Lower leg skin (tissue), 3 donors: Measurements from ENCODE around the gene CYP11A1.

ENCODE experiments used
- POLR2A ChIP-seq, 2 donors: fragments of 450-650 bp; IDR thresholded peaks; one replicate each; pipeline ENCODE4 v1.6.1; 2016 to 2017; ENCODE audit warnings: antibody characterized with exemption in 2 of 2, mild to moderate bottlenecking in 1 of 2, moderate library complexity in 1 of 2
- TF ChIP-seq, protein P1 (sequence below), 3 donors: fragments of 450-650 bp; IDR thresholded peaks; one replicate each; pipeline ENCODE4 v1.5.1; 2016; ENCODE audit warnings: antibody characterized with exemption in 3 of 3, mild to moderate bottlenecking in 3 of 3, moderate library complexity in 2 of 3

DNA sequence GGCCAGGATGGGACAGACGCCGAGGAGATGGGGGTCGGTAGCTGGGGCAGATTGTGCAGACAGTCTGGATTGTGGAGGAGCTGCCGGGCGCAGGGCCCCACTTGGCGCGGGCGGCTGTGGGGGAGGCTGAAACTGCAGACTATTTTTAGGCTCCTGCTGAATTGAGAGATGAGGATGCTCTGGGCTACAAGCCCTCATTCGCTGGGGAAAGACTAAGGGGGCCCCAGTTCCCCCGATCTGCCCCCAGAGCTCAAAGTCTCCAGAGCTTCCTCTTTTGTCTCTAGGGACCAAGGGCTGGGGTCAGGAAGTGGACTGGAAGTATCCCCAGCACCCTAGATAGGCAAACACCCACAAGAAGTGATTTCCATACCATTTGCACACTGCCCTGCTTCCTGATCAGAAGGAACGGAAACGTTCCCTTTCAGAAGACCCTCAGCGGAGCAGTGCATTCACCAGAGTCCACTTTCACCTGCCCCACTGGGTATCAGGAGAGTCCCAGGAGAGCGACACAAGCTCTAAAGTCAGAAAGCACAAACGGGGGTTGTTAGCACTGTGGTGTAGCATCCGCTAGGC lies 36.6 kb upstream of the CYP11A1 start:
- TF ChIP-seq, protein P1, sequence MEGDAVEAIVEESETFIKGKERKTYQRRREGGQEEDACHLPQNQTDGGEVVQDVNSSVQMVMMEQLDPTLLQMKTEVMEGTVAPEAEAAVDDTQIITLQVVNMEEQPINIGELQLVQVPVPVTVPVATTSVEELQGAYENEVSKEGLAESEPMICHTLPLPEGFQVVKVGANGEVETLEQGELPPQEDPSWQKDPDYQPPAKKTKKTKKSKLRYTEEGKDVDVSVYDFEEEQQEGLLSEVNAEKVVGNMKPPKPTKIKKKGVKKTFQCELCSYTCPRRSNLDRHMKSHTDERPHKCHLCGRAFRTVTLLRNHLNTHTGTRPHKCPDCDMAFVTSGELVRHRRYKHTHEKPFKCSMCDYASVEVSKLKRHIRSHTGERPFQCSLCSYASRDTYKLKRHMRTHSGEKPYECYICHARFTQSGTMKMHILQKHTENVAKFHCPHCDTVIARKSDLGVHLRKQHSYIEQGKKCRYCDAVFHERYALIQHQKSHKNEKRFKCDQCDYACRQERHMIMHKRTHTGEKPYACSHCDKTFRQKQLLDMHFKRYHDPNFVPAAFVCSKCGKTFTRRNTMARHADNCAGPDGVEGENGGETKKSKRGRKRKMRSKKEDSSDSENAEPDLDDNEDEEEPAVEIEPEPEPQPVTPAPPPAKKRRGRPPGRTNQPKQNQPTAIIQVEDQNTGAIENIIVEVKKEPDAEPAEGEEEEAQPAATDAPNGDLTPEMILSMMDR (IDR thresholded peaks at IDR 0.05), result no peak
- TF ChIP-seq POLR2A (IDR thresholded peaks at IDR 0.05), result no peak
